H1 (cell line): ENCODE measurements around the gene UBASH3A. TPM values are rescaled to one million over a fixed set of nuclear protein-coding genes. Genes with fewer than 3 reads are reported as not detected.

Experiments used
- CTCF ChIA-PET: fragments of 300-600 bp; sonication (Branson Sonifier 250); formaldehyde crosslinking; loops from one replicate; lab custom pipeline; 2021; ENCODE audit not compliant: partially characterized antibody; lab: Charles Lee
- POLR2A ChIA-PET: fragments of 300-600 bp; sonication (Branson Sonifier 250); formaldehyde crosslinking; loops from one replicate; lab custom pipeline; 2021; ENCODE audit warnings: inconsistent platforms; ENCODE audit not compliant: partially characterized antibody; lab: Charles Lee
- DNase-seq, 2 experiments: peaks; one replicate each; pipeline versions ENCODE4 v3.0.0 to v3.0.0-alpha.2; 2010 to 2022; ENCODE audit warnings: low spot score in 2 of 2, low read depth in 1 of 2, mixed read lengths in 1 of 2
- FAIRE-seq: peaks from 2 replicates; lab custom pipeline; 2011; peaks lifted over from hg19 to GRCh38; lab: Jason Lieb, UNC
- H2AFZ ChIP-seq: 2 replicates; pipeline ENCODE4 v1.8.1; 2012; ENCODE audit warnings: low read length, inconsistent platforms
- H2AK5ac ChIP-seq: 2 replicates; pipeline ENCODE4 v1.6.1; 2013; ENCODE audit warnings: low read depth, low read length
- H2BK120ac ChIP-seq: replicated peaks from 2 replicates; pipeline ENCODE3; 2013; ENCODE audit warnings: low read depth, low read length, inconsistent platforms
- H2BK12ac ChIP-seq: 2 replicates; pipeline ENCODE4 v1.6.1; 2013; ENCODE audit warnings: low read depth, low read length
- H2BK15ac ChIP-seq: 2 replicates; pipeline ENCODE4 v1.6.1; 2013; ENCODE audit warnings: low read length
- H2BK20ac ChIP-seq: 2 replicates; pipeline ENCODE4 v1.6.1; 2013; ENCODE audit warnings: low read length
- H2BK5ac ChIP-seq: 2 replicates; pipeline ENCODE4 v1.6.1; 2013; ENCODE audit warnings: low read depth, low read length
- H3K14ac ChIP-seq: 2 replicates; pipeline ENCODE4 v1.6.1; 2013; ENCODE audit warnings: inconsistent platforms; ENCODE audit not compliant: insufficient read length
- H3K18ac ChIP-seq: 2 replicates; pipeline ENCODE4 v1.6.1; 2013; ENCODE audit warnings: low read length; ENCODE audit errors: extremely low read depth
- H3K23ac ChIP-seq: 2 replicates; pipeline ENCODE4 v1.6.1; 2013; ENCODE audit warnings: inconsistent platforms; ENCODE audit not compliant: insufficient read length
- H3K23me2 ChIP-seq: 2 replicates; pipeline ENCODE4 v1.6.1; 2013; ENCODE audit warnings: low read depth, low read length
- H3K27ac ChIP-seq: 2 replicates; pipeline ENCODE4 v1.6.1; 2011; ENCODE audit warnings: low read depth, low read length, inconsistent platforms
- H3K27me3 ChIP-seq, 4 experiments: replicated peaks in 1 of 4; 1 replicate in 1 of 4; 2 replicates in 3 of 4; pipeline versions ENCODE4 v1.6.1 to v1.8.1; 2011 to 2013; ENCODE audit warnings: low read length in 3 of 4, mild to moderate bottlenecking in 3 of 4, inconsistent platforms in 2 of 4, mixed read lengths in 2 of 4, moderate library complexity in 1 of 4; ENCODE audit not compliant: control insufficient read depth in 3 of 4, insufficient read depth in 3 of 4; ENCODE audit errors: extremely low read depth in 1 of 4
- H3K36me3 ChIP-seq, 4 experiments: 2 replicates each; pipeline versions ENCODE4 v1.6.1 to v1.8.1; 2011 to 2013; ENCODE audit warnings: mild to moderate bottlenecking in 4 of 4, low read length in 3 of 4, moderate library complexity in 2 of 4, control low read depth in 1 of 4, inconsistent platforms in 1 of 4; ENCODE audit not compliant: insufficient read depth in 4 of 4, control insufficient read depth in 2 of 4
- H3K4ac ChIP-seq: replicated peaks from 2 replicates; pipeline ENCODE3; 2013; ENCODE audit warnings: low read length, low read depth, mixed read lengths, inconsistent platforms; ENCODE audit not compliant: insufficient read length
- H3K4me1 ChIP-seq, 4 experiments: replicated peaks in 1 of 4; 1 replicate in 1 of 4; 2 replicates in 3 of 4; pipeline versions ENCODE4 v1.6.1 to v1.8.1; 2011 to 2013; ENCODE audit warnings: low read length in 3 of 4, inconsistent platforms in 2 of 4, mixed read lengths in 1 of 4; ENCODE audit not compliant: insufficient read depth in 4 of 4, control insufficient read depth in 3 of 4
- H3K4me2 ChIP-seq, 2 experiments: 2 replicates each; pipeline versions ENCODE4 v1.6.1 to v1.8.1; 2011 to 2013; ENCODE audit warnings: low read depth in 2 of 2, low read length in 2 of 2, control low read depth in 1 of 2, inconsistent platforms in 1 of 2, mild to moderate bottlenecking in 1 of 2; ENCODE audit not compliant: insufficient read depth in 1 of 2
- H3K4me3 ChIP-seq, 4 experiments: fragments of 200-600, 300-600 bp in 1 of 4; sonication (generic), shearing (Covaris generic), sonication (Bioruptor Twin) in 1 of 4; 2 replicates each; pipeline versions ENCODE4 v1.5.1 to v1.8.1; 2011 to 2016; ENCODE audit warnings: low read length in 4 of 4, low read depth in 3 of 4, control low read depth in 2 of 4, inconsistent platforms in 2 of 4, mild to moderate bottlenecking in 2 of 4, mixed read lengths in 1 of 4, moderate library complexity in 1 of 4; ENCODE audit not compliant: insufficient read depth in 2 of 4; ENCODE audit errors: extremely low read depth in 1 of 4
- H3K56ac ChIP-seq: replicated peaks from 2 replicates; pipeline ENCODE3; 2013; ENCODE audit warnings: low read depth, mild to moderate bottlenecking, mixed read lengths, low read length, inconsistent platforms; ENCODE audit not compliant: insufficient read length
- H3K79me1 ChIP-seq: 2 replicates; pipeline ENCODE4 v1.6.1; 2013; ENCODE audit warnings: low read depth, low read length, control low read depth
- H3K79me2 ChIP-seq, 2 experiments: 2 replicates each; pipeline versions ENCODE4 v1.6.1 to v1.8.1; 2012 to 2013; ENCODE audit warnings: low read length in 2 of 2, mild to moderate bottlenecking in 2 of 2, inconsistent platforms in 1 of 2; ENCODE audit not compliant: insufficient read depth in 2 of 2, control insufficient read depth in 1 of 2
- H3K9ac ChIP-seq, 4 experiments: replicated peaks in 1 of 4; 1 replicate in 1 of 4; 2 replicates in 3 of 4; pipeline versions ENCODE4 v1.6.1 to v1.8.1; 2011 to 2013; ENCODE audit warnings: low read depth in 3 of 4, low read length in 3 of 4, control low read depth in 2 of 4, mild to moderate bottlenecking in 2 of 4, moderate library complexity in 2 of 4, inconsistent platforms in 1 of 4; ENCODE audit errors: extremely low read depth in 1 of 4
- H3K9me3 ChIP-seq, 2 experiments: 2 replicates each; pipeline versions ENCODE4 v1.6.1 to v1.8.1; 2012 to 2013; ENCODE audit warnings: mild to moderate bottlenecking in 2 of 2, moderate library complexity in 2 of 2, control low read depth in 1 of 2, inconsistent platforms in 1 of 2, low read depth in 1 of 2, low read length in 1 of 2, mixed read lengths in 1 of 2; ENCODE audit not compliant: insufficient read depth in 2 of 2
- H4K20me1 ChIP-seq, 2 experiments: replicated peaks in 1 of 2; 2 replicates each; pipeline versions ENCODE3 to v1.8.1; 2011 to 2013; ENCODE audit warnings: inconsistent platforms in 2 of 2, low read length in 2 of 2, mild to moderate bottlenecking in 1 of 2; ENCODE audit not compliant: insufficient read depth in 2 of 2, control insufficient read depth in 1 of 2
- H4K5ac ChIP-seq: 2 replicates; pipeline ENCODE4 v1.6.1; 2013; ENCODE audit warnings: low read length, low read depth, mixed read lengths, inconsistent platforms; ENCODE audit not compliant: insufficient read length
- H4K8ac ChIP-seq: 2 replicates; pipeline ENCODE4 v1.8.0; 2013; ENCODE audit warnings: mild to moderate bottlenecking, moderate library complexity, low read length, inconsistent platforms; ENCODE audit not compliant: insufficient read depth; ENCODE audit errors: extremely low read depth
- H4K91ac ChIP-seq: replicated peaks from 2 replicates; pipeline ENCODE3; 2013; ENCODE audit warnings: low read length, mixed read lengths, inconsistent platforms; ENCODE audit not compliant: insufficient read length
- CEBPB ChIP-seq: IDR thresholded peaks from 2 replicates; pipeline ENCODE4 v1.6.1; 2012; ENCODE audit warnings: low read depth, low read length
- EZH2 ChIP-seq: fragments of 200-600 bp; sonication (generic); IDR thresholded peaks from 2 replicates; pipeline ENCODE4 v1.7.1; 2012; ENCODE audit warnings: low read depth, mild to moderate bottlenecking, moderate library complexity, low read length, inconsistent platforms; ENCODE audit not compliant: severe bottlenecking
- GABPA ChIP-seq: IDR thresholded peaks from 2 replicates; pipeline ENCODE4 v1.6.1; 2011; ENCODE audit warnings: mild to moderate bottlenecking, low read length, moderate library complexity, borderline replicate concordance; ENCODE audit not compliant: insufficient read depth
- RFX5 ChIP-seq: IDR thresholded peaks from 2 replicates; pipeline ENCODE4 v1.6.1; 2011; ENCODE audit warnings: low read depth, low read length, improper control_type of control experiment, borderline replicate concordance
- SAP30 ChIP-seq: fragments of 300-600 bp; sonication (generic); IDR thresholded peaks from 2 replicates; pipeline ENCODE4 v1.7.1; 2012; ENCODE audit warnings: low read length, moderate library complexity, mild to moderate bottlenecking, inconsistent platforms; ENCODE audit not compliant: insufficient read depth, insufficient replicate concordance
- USF2 ChIP-seq: IDR thresholded peaks from 2 replicates; pipeline ENCODE4 v1.6.1; 2011; ENCODE audit warnings: low read length, improper control_type of control experiment
- WGBS, 2 experiments: shearing (Covaris generic) in 1 of 2; methylation state at CpG; one replicate each; pipeline versions ENCODE4 v1.1.6 to v1.1.7; 2013 to 2015; ENCODE audit warnings: low lambda C conversion rate in 2 of 2, mixed read lengths in 2 of 2, inconsistent platforms in 1 of 2, low coverage in 1 of 2, missing lambda C conversion rate in 1 of 2; ENCODE audit not compliant: insufficient replicate concordance in 2 of 2, insufficient coverage in 1 of 2, insufficient read length in 1 of 2; ENCODE audit errors: extremely low coverage in 1 of 2, missing lambda C conversion rate in 1 of 2; 5-methylcytosine and 5-hydroxymethylcytosine counted together
- polyA plus RNA-seq, 7 experiments: library from polyadenylated mRNA; depleted of rRNA in 3 of 7; stranded (reverse) in 5 of 7; unstranded in 2 of 7; fragments of >200 nt in 5 of 7; fragments of 200-250 nt in 2 of 7; gene quantifications; 1 replicate in 5 of 7; 2 replicates in 1 of 7; 4 replicates in 1 of 7; pipeline versions ENCODE4 v1.2.1 to v1.2.3, GENCODE V29; 2011 to 2013; ENCODE audit warnings: missing spikeins in 2 of 7, mixed read lengths in 2 of 7
- total RNA-seq: library from RNA; stranded (reverse); fragmentation: NEBNext Ultra II Directional; extraction: Animal tissue kit (Norgen Biotek cat#: 25700); gene quantifications from 2 replicates; pipeline ENCODE4 v1.2.1, GENCODE V29; 2021

UBASH3A gene
- total and polyA plus RNA-seq, 2 of the 8 experiments (the other 6 are each of a cell fraction or from before 2014, with no cell fraction given) = not detected

GRCh38 chr21:42387164-42387563 is 16.5 kb upstream of the UBASH3A start:
- Histone ChIP-seq H3K9me3 (peaks cover 0 to 4% of the 10 kb centered on the region in 2 experiments; a peak in 1 of 4 replicates), H3K14ac (no peak overlapping the region), H3K79me1 (no peaks in the 10 kb centered on the region), H3K4me2 (no peak overlapping the region)
- TF ChIP-seq CEBPB = no peak
- no peak for TF ChIP-seq GABPA
- no peak for TF ChIP-seq SAP30
- TF ChIP-seq USF2 = no peak
- no peak for TF ChIP-seq EZH2
- no peak for TF ChIP-seq RFX5
- TF ChIP-seq, all 59 proteins: peak for 0
- Histone ChIP-seq H2BK120ac (no peak overlapping the region), H3K36me3 (no peaks in the 10 kb centered on the region), H2AFZ (no peak overlapping the region), H3K56ac (no peak overlapping the region), H3K4me1 (peaks cover 0 to 12% (median 9%) of the 10 kb centered on the region in 4 experiments; a peak in 3 of 7 replicates), H2BK12ac (no peak overlapping the region; the same call in 1 of the 2 replicates), H2BK5ac (no peak overlapping the region), H3K79me2 (no peaks in the 10 kb centered on the region), H3K23ac (no peak overlapping the region), H2BK15ac (peak overlapping the region; percentile 37; the same call in 1 of the 2 replicates), H3K4ac (no peak overlapping the region), H3K9ac (no peak overlapping the region), H4K8ac (no peak overlapping the region), H2BK20ac (no peak overlapping the region), H4K5ac (no peak overlapping the region), H3K27ac (no peak overlapping the region), H4K91ac (no peak overlapping the region), H3K18ac (no peak overlapping the region), H4K20me1 (peaks cover 0 to 3% of the 10 kb centered on the region in 2 experiments), H3K4me3 (no peak overlapping the region), H3K23me2 (no peaks in the 10 kb centered on the region), H2AK5ac (no peak overlapping the region), H3K27me3 (0 out of 7 replicates have a peak, but pooled peaks cover 0 to 2% (median 0%) of the 10 kb centered on the region in 4 experiments)
- FAIRE-seq = no peak
- 78% methylated on average over 3 of the region's 3 CpGs; no CpG with 5 or more reads in 1 of the 2 experiments for WGBS, 2 experiments
- POLR2A ChIA-PET = no interaction called here
- no peak for DNase-seq
- CTCF ChIA-PET = interaction anchor here (1.0 to 1.1 kb wide), 2 partner anchors 10 to 269 kb away, joined by 3 to 5 read pairs; no protein-coding TSS in a partner anchor
